Activated CD8-positive, alpha-beta memory T cell treated with anti-CD3 and anti-CD28 coated beads for 4 hours (primary cell): ENCODE data around the gene CARNS1.
"Not testable (repeated sequence)": the region's sequence is repeated elsewhere in the genome, so short reads cannot be mapped to it uniquely, and the experiment has no call there.

ENCODE experiments used
- DNase-seq, 2 donors: peaks; one replicate each; pipeline ENCODE4 v3.0.0-alpha.2; 2020; ENCODE audit warnings: low read depth in 2 of 2

CARNS1 gene

DNA sequence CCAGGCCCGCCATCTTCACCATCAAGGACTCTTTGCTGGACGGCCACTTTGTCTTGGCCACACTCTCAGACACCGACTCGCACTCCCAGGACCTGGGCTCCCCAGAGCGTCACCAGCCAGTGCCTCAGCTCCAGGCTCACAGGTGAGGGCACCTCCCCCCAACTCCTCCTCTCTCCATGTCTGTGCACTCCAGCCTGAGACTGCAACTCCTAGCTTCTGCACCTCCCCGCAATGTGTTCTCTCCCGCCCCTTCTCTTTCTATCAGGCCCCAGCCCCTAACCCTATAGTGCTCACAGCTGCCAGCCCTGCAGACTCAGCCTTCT is 19.3 kb upstream of the CARNS1 start:
- no peak for DNase-seq

DNA sequence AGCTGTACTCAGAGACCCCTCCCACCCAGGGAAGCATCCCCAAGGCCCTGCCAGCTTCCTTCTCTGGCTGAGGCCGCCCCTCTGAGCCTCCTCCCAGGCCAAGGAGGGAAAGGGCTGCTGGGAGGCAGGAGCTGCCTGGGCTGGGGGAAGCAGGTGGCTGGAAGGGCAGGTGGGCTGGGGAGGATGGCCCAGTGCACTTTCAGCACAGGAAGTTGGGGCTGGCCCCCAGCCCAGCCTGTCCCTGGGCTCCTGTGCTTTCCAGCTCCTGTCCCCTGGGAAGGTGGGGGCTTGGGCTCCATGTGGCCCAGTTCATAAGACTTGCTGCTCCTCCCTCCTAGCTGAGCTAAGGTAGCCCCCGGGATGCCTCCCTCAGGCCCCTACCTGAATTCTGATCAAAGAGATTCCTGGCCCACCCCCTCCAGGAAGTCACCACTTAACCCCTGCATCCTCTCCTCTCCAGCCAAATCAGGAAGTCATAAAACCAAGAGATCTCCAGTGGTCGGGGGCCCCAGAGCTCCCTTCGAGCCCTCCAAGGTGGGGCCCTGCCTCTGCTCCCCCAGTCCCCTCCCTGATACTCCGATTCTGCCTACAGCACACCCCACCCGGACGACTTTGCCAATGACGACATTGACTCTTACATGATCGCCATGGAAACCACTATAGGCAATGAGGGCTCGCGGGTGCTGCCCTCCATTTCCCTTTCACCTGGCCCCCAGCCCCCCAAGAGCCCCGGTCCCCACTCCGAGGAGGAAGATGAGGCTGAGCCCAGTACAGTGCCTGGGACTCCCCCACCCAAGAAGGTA is 18.7 kb upstream of the CARNS1 start:
- no peak for DNase-seq

GRCh38 chr11:67397536-67397935 is 17.9 kb upstream of the CARNS1 start:
- no peak for DNase-seq

DNA sequence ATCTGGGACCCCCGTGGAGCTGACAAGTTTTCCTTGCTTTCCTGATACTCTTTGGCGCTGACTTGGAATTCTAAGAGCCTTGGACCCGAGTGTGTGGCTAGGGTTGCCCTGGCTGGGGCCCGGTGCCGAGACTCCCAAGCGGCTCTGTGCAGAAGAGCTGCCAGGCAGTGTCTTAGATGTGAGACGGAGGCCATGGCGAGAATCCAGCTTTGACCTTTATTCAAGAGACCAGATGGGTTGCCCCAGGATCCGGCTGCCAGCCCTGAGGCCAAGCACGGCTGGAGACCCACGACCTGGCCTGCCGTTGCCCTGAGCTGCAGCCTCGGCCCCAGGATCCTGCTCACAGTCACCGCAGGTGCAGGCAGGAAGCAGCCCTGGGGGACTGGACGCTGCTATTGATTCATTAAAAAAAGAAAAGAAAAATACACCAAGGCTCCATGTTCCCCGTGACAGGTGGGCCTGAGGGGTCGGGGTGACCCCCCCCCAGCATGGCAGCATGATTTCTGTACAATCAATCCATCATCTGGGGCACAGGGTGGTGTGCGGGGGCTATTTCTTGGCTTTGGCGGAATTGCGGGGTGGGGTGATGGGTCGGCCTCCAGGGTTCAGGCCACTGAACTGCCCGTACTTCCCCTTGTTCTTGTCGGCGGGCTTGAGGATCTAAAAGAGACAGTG is 17.4 kb upstream of the CARNS1 start:
- no peak for DNase-seq

DNA sequence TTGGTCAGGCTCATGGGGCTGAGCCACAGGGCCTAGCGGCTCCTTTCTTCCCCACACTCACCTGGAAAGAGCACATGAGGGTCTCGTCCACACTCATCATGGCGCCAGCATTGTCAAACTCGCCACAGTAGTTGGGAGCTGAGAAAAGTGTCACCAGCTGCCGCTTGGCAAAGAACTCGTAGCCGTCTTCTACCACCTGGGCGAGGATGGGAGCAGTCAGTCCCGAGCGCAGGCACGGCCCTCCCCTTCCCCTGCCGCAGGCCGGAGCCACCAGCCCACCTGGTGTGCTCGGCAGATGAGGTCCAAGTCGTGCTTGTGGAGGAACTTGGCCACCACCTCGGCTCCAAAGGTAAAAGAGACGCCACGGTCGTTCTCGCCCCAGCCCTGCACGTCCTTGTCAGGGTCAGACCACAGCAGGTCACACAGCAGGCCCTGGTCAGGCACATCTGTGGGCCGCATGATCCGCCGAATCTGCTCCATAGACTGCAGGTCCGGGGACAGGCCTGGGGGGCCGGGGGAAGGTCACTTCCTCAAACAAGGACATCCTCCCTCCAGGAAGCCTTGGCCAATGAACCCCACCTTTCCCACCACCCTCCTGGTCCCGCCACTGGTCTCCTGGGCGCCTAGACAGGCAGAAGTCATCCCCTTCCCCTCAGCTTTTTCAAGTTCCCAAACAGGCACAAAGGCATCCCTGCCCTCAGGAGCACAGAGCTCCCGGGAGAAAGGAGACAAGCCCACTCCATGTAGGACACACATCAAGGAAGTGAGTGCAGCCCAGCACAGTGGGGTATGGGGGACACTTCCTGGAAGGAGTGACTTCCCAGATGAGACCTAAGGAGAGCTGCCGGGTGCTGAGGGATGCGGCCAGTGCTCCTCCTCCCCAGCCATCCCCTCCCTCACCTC is 16.6 kb upstream of the CARNS1 start:
- DNase-seq, result no peak

- no peak for DNase-seq
Measured at GRCh38 chr11:67400251-67400941, 15.1 kb upstream of the CARNS1 start.

GRCh38 chr11:67400942-67401494 is 14.5 kb upstream of the CARNS1 start:
- DNase-seq, result no peak

- DNase-seq, result peak; percentile 84
Measured at GRCh38 chr11:67401495-67402191, 13.8 kb upstream of the CARNS1 start, which contains the start of gene PPP1CA. TSS of gene PPP1CA (minus strand) at chr11:67401858. CDS start at chr11:67401782, 76 bp downstream.

DNA sequence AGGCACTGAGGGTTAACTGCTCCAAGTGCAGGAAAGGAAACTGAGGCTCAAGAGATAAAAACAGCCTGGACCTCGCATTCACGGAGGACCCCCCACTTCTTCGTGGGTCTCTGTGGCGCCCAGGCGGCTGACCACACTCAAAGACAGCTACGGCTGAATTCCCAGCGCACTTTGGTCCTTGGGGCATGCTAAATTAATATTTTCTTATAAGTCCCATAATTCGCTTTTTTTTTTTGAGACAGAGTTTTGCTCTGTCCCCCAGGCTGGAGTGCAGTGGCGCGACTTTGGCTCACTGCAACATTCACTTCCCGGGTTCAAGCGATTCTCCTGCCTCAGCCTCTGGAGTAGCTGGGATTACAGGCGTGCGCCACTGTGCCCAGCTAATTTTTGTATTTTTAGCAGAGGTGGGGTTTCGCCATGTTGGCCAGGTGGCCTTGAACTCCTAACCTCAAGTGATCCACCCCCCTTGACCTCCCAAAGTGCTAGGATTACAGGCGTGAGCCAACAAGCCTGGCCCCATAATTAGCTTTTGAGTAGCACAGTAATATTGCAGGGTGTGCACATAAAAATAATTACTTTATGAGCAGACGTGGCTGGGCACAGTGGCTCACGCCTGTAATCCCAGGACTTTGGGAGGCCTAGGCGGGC is 13.2 kb upstream of the CARNS1 start:
- not testable (repeated sequence) for DNase-seq

DNA sequence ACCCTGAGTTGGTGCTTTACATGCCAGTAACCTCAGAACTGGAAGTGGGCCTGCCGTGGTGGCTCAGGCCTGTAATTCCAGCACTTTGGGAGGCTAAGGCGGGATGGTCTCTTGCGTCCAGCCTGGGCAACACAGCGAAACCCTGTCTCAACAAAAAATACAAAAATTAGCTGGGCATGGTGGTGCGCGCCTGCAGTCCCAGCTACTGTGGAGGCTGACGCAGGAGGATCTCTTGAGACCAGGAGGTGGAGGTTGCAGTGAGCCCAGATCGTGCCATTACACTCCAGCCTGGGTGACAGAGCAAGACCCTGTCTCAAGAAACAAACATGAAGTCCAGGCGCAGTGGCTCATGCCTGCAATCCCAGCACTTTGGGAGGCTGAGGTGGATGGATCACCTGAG is 12.4 kb upstream of the CARNS1 start:
- DNase-seq, result not testable (repeated sequence)

GRCh38 chr11:67404515-67405195 is 10.8 kb upstream of the CARNS1 start:
- DNase-seq, result no peak

DNA sequence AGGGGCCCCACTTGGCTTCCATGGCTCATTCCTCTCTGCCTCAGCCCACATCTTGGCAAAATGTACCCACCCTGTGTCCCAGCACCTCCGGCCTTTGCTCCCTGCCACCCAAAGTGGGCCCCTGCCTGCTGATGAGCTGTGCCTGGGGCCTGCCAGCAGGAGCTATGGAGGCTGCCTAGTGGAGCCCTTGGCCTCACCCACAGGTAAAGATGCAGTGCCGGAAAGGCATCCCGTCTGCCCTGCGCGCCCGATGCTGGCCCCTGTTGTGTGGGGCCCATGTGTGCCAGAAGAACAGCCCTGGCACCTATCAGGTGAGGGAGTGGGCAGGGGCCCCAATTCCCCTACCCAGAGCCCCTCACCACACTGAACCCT is 10.3 kb upstream of the CARNS1 start:
- no peak for DNase-seq

- DNase-seq, result no peak
Measured at GRCh38 chr11:67405688-67406339, 9.7 kb upstream of the CARNS1 start.

DNA sequence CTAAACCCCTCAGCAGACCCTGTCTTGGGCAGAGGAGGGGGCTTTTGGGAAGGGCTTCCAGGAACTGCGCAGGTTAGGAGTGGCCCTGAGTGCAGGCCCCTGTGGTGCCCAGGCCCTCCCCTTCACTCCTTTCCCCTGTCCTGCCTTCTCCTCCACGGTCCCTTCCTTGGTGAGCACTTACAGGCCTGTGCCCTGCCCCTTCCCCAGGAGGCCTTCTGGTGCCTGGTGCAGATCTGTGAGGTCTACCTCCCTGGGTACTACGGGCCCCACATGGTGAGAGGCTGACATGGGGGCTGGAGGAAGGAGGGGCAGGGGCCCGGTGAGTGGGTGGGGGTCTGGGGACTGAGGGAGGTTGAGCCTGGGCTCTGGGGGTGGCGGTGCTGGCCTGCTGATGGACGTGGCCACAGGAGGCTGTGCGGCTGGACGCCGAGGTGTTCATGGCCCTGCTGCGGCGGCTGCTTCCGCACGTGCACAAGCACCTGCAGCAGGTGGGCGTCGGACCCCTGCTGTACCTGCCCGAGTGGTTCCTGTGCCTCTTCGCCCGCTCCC is 9.0 kb upstream of the CARNS1 start:
- DNase-seq, result no peak

DNA sequence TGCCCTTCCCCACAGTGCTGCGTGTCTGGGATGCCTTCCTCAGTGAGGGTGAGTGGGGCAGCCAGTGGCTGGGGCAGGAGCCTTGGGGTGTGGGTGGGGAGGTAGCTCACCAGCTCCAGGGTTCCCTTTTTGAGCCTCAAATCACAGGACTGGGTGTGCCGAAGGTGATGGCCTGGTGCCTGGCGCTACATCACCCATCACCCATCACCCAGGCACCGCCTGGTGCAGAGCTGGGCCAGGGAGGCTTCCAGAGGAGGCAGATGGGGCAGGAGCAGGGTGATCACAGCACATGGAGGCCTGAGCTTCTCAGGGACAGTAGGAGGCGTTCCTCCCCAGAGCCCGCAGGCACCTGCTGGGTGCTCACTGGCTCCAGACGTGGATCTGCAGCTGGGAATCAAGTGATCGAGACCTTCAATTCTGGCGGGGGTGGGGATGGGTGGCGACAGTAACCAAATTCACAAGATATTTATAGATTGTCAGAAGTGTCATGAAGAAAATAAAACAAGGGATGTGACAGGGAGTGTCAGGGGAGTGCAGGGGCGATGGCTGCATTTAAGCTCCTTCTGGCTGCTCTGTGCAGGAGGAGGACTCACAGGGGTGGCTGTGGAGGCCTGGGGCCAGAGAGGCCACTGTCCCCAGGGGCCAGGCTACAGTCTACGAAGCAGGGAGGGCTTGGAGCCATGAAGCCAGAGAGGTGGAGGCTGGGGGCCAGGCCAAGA is 8.3 kb upstream of the CARNS1 start:
- no peak for DNase-seq

- DNase-seq, result no peak
Measured at GRCh38 chr11:67407688-67408163, 7.8 kb upstream of the CARNS1 start.

GRCh38 chr11:67408437-67409200 is 6.9 kb upstream of the CARNS1 start:
- DNase-seq, result no peak
